Uterus (tissue), 2 donors: Measurements from ENCODE around the gene DYDC2.

Experiments used
- POLR2A ChIP-seq, 2 donors: fragments of 450-650 bp; IDR thresholded peaks; one replicate each; pipeline ENCODE4 v1.6.1; 2016; ENCODE audit warnings: antibody characterized with exemption in 2 of 2, mild to moderate bottlenecking in 1 of 2, moderate library complexity in 1 of 2
- TF ChIP-seq, protein P1 (sequence below), 4 experiments: fragments of 200-600 bp in 2 of 4; fragments of 450-650 bp in 2 of 4; sonication (generic) in 2 of 4; IDR thresholded peaks; one replicate each; pipeline ENCODE4 v1.5.1; 2016 to 2019; ENCODE audit warnings: antibody characterized with exemption in 4 of 4, mild to moderate bottlenecking in 2 of 4, moderate library complexity in 1 of 4

DNA sequence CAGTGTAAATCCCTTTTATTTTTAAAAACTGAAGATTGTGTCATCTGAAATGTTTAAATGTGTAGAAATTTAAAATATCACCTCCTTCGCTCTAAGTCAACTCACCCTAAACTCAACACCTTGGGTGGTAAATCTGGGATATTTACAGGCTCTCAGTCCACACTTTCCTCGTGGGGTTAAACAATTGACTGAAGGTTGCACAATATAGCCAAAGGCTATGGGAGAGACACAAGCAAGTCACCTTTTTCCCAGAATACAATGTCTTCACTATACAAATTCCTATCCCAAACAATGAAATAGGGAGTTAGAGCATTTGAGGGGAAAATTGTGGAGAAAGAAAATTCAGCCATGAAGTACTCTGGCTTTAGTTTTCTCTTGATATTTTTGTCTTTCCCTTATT is 34.4 kb upstream of the DYDC2 start:
- TF ChIP-seq, protein P1, sequence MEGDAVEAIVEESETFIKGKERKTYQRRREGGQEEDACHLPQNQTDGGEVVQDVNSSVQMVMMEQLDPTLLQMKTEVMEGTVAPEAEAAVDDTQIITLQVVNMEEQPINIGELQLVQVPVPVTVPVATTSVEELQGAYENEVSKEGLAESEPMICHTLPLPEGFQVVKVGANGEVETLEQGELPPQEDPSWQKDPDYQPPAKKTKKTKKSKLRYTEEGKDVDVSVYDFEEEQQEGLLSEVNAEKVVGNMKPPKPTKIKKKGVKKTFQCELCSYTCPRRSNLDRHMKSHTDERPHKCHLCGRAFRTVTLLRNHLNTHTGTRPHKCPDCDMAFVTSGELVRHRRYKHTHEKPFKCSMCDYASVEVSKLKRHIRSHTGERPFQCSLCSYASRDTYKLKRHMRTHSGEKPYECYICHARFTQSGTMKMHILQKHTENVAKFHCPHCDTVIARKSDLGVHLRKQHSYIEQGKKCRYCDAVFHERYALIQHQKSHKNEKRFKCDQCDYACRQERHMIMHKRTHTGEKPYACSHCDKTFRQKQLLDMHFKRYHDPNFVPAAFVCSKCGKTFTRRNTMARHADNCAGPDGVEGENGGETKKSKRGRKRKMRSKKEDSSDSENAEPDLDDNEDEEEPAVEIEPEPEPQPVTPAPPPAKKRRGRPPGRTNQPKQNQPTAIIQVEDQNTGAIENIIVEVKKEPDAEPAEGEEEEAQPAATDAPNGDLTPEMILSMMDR (IDR thresholded peaks at IDR 0.05), result no peak
- TF ChIP-seq POLR2A (IDR thresholded peaks at IDR 0.05), result no peak
